GM21723 (cell line): ENCODE results near the gene OTOGL.
A peak's percentile ranks its signal among the peaks of the same experiment; 100 is the strongest.

Source experiments
- ATAC-seq: cut with Tn5 transposase; IDR thresholded peaks from one replicate; pipeline ENCODE4 v1.9.1; 2021; ENCODE audit warnings: mild to moderate bottlenecking, moderate library complexity; ENCODE audit not compliant: unreplicated experiment

The OTOGL gene

DNA sequence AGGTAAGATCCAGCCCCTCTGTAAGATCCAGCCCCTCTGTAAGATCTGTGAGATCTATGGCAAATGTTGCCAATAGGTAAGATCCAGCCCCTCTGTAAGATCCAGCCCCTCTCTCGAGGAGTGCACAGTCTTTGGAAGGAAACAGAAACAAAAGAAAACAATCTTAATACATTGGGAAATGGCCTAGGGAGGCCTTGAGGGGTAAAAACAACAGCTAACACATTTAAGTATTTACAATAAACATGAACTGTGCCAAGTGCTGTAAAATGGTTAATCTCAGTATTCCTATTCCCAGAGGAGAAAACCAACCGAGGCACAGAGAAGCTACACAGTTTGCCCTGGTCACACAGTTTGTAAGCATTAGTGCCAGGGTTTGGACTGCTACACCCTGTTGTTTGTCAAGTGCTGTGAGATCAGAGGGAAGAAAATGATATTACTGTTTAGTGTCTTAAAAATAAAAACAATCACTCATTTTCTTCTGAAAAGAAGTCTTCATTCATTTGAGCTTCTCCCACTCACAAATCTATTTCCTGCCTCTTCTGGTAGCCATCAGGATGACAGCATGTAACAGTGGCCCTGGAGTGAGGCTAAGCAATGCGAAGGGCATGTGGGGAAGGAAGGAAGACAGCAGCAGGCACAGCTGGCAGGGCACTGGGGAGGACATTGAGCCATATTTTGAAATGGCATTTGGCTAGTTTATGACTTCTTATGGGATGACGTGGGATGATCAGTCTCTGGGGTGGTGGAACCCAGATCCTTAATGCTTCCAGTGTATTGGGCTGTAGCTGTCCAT, 226.0 kb downstream of the OTOGL start:
- no peak for ATAC-seq

DNA sequence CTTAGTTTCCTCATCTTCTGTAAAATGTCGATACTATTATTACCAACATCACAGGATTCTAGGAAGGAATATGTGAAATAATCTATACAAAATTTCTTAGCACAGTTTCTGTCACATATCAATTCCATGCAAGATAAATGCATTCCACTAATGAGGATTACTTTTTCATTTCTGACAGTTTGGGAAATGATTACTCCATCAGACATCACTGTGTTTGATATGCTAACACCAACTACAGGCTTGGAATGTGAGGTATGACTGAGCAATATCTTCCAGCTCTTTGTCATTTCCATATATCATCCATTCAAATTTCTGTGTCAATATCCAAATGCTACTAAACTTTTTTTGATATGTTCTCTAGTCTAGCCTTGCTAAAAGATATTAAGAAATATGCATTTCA, 233.5 kb downstream of the OTOGL start:
- ATAC-seq = no peak

DNA sequence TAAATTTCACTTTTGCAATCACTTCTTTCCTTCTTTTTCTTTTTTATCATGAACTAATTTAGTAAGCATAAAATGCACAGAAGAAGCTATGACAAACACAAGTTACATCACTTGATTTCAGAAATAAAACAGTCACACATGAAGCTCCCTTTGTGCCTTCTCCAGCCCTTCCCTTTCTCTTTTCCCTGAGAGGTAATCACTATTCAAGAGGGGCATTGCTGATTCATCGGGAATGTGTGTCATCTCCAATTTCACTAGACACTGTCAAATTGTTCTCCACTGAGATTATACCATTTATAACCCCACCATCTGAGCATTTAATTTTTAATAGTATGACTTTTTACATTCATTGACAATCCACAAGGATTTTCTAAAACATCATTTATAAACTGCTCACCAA, 253.1 kb downstream of the OTOGL start:
- no peak for ATAC-seq

- ATAC-seq = no peak
These were observed 253.9 kb downstream of the OTOGL start for GRCh38 chr12:80353254-80353653.

DNA sequence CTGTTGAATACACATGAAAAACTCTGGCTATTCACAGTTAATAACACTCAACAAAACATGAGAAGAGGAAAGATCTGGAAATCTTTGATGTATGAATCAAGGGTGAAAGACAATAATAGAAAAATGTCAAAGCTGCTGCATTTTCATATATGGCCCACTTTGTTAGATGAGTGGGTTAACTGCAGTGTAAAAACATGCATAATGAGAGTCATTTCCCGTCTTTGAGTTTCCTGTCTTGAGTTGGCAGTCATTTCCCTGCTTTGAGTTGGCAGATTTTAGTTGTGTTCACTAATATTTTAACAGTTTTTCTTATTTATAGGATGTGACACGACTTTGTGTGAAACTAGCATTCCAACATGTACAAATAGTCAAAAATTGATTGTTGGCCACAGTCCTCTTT, 256.8 kb downstream of the OTOGL start:
- ATAC-seq = no peak

GRCh38 chr12:80359703-80360102, 260.4 kb downstream of the OTOGL start:
- no peak for ATAC-seq

GRCh38 chr12:80364056-80364455, 264.7 kb downstream of the OTOGL start:
- no peak for ATAC-seq

DNA sequence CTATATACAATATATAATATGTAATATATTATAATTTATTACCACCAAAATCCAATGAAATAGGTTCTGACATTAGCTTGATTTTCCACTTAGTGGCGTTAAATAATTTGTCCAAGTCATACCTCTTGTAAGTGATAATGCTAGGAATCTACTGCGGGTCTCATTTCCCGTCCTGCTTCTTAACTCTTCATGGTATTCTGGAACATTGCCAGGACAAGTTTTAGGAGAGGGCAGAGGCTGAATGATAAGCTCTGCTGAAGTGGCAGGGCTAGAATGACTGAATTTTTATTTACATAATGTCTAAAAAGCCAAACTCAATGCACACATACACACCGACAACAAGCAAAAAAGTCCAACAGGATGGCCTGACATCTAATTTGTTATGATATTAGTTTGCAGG, 274.3 kb downstream of the OTOGL start:
- ATAC-seq = no peak

GRCh38 chr12:80374615-80375014, 275.3 kb downstream of the OTOGL start:
- ATAC-seq = no peak

- ATAC-seq = no peak
These were observed 277.9 kb downstream of the OTOGL start for GRCh38 chr12:80377140-80377794.

DNA sequence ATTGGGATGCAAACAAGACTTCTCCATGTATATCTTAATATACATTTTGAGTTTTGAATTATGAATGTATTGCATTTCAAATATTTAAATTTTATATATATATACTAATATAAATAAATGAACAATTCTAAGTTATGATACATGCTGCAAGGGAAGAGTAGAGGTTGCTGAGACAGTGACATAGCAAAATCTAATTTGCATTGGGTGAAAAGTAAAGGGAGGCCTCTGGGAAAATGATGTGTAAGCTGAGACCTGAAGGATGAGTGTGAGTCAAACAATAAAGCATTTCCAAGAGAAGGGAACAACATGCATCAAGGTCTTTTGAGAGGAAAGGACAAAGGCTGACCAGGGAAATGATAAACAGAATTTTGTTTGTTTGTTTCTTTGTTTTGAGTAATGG, 281.8 kb downstream of the OTOGL start:
- ATAC-seq = no peak

DNA sequence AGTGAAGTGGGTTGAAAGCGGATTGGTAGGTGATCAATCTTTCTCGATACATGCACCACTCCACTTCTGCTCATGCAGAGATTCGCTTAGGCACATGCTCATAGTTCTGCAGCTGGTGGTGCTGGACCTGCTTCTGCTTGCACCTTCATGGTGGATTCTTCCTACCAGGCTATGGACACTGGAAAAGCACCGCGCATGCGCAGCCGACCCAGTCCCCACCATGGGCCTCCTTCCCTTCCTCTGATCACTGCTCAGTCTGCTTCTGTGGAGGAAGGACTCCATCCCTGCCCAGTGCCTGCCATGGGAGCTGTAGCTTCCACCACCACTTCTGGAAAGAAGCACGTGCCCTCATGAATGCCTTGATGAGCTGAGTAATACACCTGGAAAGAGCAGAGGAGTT, 282.9 kb downstream of the OTOGL start:
- ATAC-seq = no peak

DNA sequence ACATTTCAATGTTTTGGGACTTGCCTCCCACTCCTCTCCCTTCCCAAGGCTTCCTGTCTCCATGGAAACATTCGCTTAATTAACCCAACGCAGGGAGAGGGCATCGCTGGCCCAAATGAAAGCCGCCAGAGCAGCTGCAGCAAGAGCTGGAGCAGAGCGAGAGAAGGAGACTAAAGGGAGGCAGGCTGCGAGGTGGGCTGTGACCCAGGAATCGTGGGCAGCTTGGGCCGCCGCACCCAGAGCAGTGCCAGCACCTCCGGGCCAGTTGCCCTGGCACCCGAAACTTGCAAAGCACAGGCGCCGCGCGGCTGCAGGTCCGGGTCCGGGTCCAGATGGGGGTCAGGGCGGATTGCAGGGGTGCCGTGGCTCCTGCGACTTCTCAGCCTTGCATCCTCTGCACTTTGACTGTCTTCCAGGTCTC, 301.2 kb downstream of the OTOGL start:
- no peak for ATAC-seq

GRCh38 chr12:80401191-80401590, 301.9 kb downstream of the OTOGL start:
- no peak for ATAC-seq

GRCh38 chr12:80404629-80405028, 305.3 kb downstream of the OTOGL start:
- ATAC-seq = no peak

DNA sequence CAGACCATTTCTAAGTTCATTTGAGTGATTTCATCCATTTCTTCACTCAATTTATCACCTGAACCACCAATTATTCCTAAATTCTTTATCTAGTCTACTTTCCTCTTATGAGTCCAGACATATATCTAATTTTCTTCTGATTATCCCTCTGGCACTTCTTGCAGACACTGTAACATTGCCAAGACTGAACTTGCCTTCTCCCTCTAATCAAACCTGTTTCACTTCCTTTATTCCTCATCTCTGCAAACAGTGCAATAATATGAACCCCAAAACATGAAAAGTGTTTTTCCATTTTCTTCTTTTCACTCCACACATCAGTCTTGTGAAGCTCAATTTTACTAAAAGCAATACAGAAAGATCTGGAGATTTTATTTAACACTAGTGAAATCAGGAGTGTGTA, 306.9 kb downstream of the OTOGL start:
- no peak for ATAC-seq

- peak; percentile 58 for ATAC-seq
These were observed 312.4 kb downstream of the OTOGL start for GRCh38 chr12:80411787-80412186.

GRCh38 chr12:80412343-80412953, 313.1 kb downstream of the OTOGL start:
- no peak for ATAC-seq

GRCh38 chr12:80413462-80413861, 314.1 kb downstream of the OTOGL start:
- ATAC-seq = no peak

- ATAC-seq = no peak
These were observed 316.1 kb downstream of the OTOGL start for GRCh38 chr12:80415466-80415865.

DNA sequence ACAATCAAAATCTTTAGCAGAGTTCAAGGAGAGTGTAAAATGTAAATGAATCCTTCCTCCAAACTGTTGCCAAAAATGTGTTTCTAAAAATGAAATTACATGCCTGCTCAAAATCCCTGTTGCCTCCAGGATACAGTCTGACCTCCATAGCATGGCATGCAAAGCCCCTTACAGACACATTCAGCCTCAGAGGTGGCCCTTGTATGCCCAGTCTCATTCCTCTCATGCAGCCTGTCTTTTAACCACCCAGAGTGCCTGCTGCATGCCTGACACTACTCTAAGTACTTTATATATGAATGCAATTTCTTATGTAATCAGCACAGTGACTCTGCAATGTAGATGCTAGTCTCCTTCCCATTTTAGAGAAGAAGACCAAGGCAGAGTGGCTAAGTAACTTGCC, 320.3 kb downstream of the OTOGL start:
- no peak for ATAC-seq

GRCh38 chr12:80420075-80420474, 320.7 kb downstream of the OTOGL start:
- ATAC-seq = no peak
